ENCODE results near the gene GTPBP2. TPM values are rescaled to one million over a fixed set of nuclear protein-coding genes. Genes with fewer than 3 reads are reported as not detected.

Gene GTPBP2
- total RNA-seq, 1 experiment from 2014 or later = 76.4 TPM

DNA sequence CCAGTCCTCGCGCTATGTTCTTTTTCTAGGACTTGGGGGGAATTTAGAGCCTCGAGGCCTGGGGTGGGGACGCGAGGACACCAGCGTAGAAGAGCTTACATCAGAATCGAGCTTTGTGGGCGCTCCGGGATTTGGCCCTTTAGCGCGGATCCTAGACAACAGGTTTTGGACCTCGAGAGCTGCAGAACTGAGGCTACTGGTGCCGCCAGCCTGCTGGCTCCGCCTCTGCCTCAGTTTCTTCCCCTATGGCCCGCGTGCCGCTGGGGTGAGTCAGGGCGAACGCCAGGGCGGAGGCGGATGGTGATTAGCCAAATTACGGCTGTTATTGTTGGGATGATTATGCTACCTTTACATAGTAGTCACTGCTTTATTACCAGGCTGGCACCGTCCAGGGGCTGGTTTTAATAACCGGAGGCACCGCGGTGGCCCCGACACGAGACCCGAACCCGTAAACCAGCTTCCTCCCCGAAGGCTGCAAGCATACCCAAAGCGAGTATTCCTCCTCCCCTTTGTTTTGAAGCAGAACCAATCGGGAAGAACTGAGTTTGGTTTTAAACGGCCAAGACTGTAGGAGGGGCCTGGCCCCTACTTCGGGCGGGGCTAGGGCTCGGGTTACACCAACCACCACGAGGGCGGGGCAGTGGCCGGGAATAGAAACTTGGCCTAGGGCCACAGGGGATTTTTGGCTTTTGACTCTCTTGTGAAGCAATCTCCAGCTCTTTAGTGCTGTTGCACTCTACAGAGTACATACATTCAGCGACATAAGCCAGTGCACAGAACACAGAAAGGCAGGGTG is 639 bp upstream of the GTPBP2 start (continued):
- TF ChIP-seq, protein P1, sequence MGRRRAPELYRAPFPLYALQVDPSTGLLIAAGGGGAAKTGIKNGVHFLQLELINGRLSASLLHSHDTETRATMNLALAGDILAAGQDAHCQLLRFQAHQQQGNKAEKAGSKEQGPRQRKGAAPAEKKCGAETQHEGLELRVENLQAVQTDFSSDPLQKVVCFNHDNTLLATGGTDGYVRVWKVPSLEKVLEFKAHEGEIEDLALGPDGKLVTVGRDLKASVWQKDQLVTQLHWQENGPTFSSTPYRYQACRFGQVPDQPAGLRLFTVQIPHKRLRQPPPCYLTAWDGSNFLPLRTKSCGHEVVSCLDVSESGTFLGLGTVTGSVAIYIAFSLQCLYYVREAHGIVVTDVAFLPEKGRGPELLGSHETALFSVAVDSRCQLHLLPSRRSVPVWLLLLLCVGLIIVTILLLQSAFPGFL (CRISPR knock-in tag; IDR thresholded peaks at IDR 0.05; ENCODE audit: borderline replicate concordance) = no peak
- TF ChIP-seq MXD4 (CRISPR knock-in tag; IDR thresholded peaks at IDR 0.05; ENCODE audit: borderline replicate concordance) (no peak), ZNF671 (CRISPR knock-in tag; IDR thresholded peaks at IDR 0.05) (no peak), TEAD1 (CRISPR knock-in tag; IDR thresholded peaks at IDR 0.05) (0 out of 2 replicates have a peak, but pooled peaks have one; percentile 39), GABPB1 (CRISPR knock-in tag; IDR thresholded peaks at IDR 0.05) (peak; percentile 64), GTF2I (CRISPR knock-in tag; conservative IDR thresholded peaks at IDR 0.05) (0 out of 2 replicates have a peak, but pooled peaks have one; percentile 38), NFYB (CRISPR knock-in tag; conservative IDR thresholded peaks at IDR 0.05; ENCODE audit: low read depth) (peak; percentile 46), ZBTB21 (CRISPR knock-in tag; IDR thresholded peaks at IDR 0.05; ENCODE audit: borderline replicate concordance) (no peak), ETV6 (CRISPR knock-in tag; IDR thresholded peaks at IDR 0.05) (peak; percentile 52; the same call in 1 of the 2 replicates), ZNF138 (CRISPR knock-in tag; conservative IDR thresholded peaks at IDR 0.05) (no peak), ZNF219 (CRISPR knock-in tag; IDR thresholded peaks at IDR 0.05; ENCODE audit: borderline replicate concordance) (no peak), SMAD3 (CRISPR knock-in tag; IDR thresholded peaks at IDR 0.05; ENCODE audit: borderline replicate concordance) (no peak), CREM (CRISPR knock-in tag; IDR thresholded peaks at IDR 0.05) (0 out of 2 replicates have a peak, but pooled peaks have one; percentile 6), ZNF317 (CRISPR knock-in tag; IDR thresholded peaks at IDR 0.05; ENCODE audit: borderline replicate concordance, low read depth) (no peak), ZNF232 (CRISPR knock-in tag; IDR thresholded peaks at IDR 0.05) (no peak), ZNF121 (CRISPR knock-in tag; IDR thresholded peaks at IDR 0.05) (no peak), CBFB (CRISPR knock-in tag; IDR thresholded peaks at IDR 0.05; ENCODE audit: low read depth) (no peak)
- TF ChIP-seq, protein P2, sequence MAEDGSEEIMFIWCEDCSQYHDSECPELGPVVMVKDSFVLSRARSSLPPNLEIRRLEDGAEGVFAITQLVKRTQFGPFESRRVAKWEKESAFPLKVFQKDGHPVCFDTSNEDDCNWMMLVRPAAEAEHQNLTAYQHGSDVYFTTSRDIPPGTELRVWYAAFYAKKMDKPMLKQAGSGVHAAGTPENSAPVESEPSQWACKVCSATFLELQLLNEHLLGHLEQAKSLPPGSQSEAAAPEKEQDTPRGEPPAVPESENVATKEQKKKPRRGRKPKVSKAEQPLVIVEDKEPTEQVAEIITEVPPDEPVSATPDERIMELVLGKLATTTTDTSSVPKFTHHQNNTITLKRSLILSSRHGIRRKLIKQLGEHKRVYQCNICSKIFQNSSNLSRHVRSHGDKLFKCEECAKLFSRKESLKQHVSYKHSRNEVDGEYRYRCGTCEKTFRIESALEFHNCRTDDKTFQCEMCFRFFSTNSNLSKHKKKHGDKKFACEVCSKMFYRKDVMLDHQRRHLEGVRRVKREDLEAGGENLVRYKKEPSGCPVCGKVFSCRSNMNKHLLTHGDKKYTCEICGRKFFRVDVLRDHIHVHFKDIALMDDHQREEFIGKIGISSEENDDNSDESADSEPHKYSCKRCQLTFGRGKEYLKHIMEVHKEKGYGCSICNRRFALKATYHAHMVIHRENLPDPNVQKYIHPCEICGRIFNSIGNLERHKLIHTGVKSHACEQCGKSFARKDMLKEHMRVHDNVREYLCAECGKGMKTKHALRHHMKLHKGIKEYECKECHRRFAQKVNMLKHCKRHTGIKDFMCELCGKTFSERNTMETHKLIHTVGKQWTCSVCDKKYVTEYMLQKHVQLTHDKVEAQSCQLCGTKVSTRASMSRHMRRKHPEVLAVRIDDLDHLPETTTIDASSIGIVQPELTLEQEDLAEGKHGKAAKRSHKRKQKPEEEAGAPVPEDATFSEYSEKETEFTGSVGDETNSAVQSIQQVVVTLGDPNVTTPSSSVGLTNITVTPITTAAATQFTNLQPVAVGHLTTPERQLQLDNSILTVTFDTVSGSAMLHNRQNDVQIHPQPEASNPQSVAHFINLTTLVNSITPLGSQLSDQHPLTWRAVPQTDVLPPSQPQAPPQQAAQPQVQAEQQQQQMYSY (CRISPR knock-in tag; IDR thresholded peaks at IDR 0.05) = no peak
- TF ChIP-seq, protein P3, sequence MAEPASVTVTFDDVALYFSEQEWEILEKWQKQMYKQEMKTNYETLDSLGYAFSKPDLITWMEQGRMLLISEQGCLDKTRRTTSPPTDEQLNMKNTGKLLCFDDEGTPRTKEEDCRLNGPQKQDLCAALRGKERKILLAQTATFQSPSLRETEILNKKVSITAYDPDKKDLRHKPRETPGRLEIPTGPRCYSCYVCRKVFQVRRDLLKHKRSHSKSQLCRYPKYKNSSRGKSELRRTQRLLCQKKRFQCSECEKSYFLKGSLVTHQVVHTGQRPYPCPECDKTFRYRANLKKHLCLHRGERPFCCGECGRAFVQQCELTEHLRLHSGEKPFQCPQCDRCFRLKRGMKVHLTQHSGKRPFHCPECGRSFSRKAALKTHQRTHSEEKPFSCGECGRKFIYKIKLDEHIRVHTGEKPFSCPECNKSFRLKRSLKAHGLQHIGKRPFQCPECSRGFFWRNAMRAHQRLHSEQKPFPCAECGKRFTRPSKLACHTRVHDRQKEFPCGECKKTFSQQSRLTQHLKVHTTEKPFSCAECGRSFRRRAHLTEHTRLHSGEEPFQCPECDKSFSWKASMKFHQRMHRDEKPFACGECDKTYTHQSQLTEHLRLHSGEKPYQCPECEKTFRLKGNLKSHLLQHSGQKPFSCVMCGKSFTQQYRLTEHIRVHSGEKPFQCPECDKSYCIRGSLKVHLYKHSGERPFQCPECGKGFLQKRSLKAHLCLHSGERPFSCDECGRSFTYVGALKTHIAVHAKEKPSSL (CRISPR knock-in tag; conservative IDR thresholded peaks at IDR 0.05) = no peak
- TF ChIP-seq, protein P4, sequence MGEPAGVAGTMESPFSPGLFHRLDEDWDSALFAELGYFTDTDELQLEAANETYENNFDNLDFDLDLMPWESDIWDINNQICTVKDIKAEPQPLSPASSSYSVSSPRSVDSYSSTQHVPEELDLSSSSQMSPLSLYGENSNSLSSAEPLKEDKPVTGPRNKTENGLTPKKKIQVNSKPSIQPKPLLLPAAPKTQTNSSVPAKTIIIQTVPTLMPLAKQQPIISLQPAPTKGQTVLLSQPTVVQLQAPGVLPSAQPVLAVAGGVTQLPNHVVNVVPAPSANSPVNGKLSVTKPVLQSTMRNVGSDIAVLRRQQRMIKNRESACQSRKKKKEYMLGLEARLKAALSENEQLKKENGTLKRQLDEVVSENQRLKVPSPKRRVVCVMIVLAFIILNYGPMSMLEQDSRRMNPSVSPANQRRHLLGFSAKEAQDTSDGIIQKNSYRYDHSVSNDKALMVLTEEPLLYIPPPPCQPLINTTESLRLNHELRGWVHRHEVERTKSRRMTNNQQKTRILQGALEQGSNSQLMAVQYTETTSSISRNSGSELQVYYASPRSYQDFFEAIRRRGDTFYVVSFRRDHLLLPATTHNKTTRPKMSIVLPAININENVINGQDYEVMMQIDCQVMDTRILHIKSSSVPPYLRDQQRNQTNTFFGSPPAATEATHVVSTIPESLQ (CRISPR knock-in tag; IDR thresholded peaks at IDR 0.05) = no peak
- TF ChIP-seq, protein P5, sequence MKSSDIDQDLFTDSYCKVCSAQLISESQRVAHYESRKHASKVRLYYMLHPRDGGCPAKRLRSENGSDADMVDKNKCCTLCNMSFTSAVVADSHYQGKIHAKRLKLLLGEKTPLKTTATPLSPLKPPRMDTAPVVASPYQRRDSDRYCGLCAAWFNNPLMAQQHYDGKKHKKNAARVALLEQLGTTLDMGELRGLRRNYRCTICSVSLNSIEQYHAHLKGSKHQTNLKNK (CRISPR knock-in tag; IDR thresholded peaks at IDR 0.05) = no peak
- TF ChIP-seq, protein P6, sequence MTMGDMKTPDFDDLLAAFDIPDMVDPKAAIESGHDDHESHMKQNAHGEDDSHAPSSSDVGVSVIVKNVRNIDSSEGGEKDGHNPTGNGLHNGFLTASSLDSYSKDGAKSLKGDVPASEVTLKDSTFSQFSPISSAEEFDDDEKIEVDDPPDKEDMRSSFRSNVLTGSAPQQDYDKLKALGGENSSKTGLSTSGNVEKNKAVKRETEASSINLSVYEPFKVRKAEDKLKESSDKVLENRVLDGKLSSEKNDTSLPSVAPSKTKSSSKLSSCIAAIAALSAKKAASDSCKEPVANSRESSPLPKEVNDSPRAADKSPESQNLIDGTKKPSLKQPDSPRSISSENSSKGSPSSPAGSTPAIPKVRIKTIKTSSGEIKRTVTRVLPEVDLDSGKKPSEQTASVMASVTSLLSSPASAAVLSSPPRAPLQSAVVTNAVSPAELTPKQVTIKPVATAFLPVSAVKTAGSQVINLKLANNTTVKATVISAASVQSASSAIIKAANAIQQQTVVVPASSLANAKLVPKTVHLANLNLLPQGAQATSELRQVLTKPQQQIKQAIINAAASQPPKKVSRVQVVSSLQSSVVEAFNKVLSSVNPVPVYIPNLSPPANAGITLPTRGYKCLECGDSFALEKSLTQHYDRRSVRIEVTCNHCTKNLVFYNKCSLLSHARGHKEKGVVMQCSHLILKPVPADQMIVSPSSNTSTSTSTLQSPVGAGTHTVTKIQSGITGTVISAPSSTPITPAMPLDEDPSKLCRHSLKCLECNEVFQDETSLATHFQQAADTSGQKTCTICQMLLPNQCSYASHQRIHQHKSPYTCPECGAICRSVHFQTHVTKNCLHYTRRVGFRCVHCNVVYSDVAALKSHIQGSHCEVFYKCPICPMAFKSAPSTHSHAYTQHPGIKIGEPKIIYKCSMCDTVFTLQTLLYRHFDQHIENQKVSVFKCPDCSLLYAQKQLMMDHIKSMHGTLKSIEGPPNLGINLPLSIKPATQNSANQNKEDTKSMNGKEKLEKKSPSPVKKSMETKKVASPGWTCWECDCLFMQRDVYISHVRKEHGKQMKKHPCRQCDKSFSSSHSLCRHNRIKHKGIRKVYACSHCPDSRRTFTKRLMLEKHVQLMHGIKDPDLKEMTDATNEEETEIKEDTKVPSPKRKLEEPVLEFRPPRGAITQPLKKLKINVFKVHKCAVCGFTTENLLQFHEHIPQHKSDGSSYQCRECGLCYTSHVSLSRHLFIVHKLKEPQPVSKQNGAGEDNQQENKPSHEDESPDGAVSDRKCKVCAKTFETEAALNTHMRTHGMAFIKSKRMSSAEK (CRISPR knock-in tag; IDR thresholded peaks at IDR 0.05; ENCODE audit: borderline replicate concordance) = peak; percentile 88; the same call in 1 of the 2 replicates
- TF ChIP-seq, protein P7, sequence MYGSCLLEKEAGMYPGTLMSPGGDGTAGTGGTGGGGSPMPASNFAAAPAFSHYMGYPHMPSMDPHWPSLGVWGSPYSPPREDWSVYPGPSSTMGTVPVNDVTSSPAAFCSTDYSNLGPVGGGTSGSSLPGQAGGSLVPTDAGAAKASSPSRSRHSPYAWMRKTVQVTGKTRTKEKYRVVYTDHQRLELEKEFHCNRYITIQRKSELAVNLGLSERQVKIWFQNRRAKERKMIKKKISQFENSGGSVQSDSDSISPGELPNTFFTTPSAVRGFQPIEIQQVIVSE (CRISPR knock-in tag; IDR thresholded peaks at IDR 0.05; ENCODE audit: borderline replicate concordance) = no peak
